ENCODE measurements around the gene HKDC1.

- no peak for TF ChIP-seq CTCF (IDR thresholded peaks at IDR 0.05)
- TF ChIP-seq EZH2 (IDR thresholded peaks at IDR 0.05; ENCODE audit: borderline replicate concordance, insufficient read depth, low read depth, low read length, poor library complexity, severe bottlenecking): no peak
Observed at GRCh38 chr10:69215405-69216171, 4.5 kb upstream of the HKDC1 start.
